GM19463 (cell line): ENCODE data around the gene RNASE1.

ENCODE experiments used
- ATAC-seq: cut with Tn5 transposase; IDR thresholded peaks from one replicate; pipeline ENCODE4 v1.9.1; 2021; ENCODE audit warnings: mild to moderate bottlenecking, moderate library complexity; ENCODE audit not compliant: unreplicated experiment

RNASE1 gene

DNA sequence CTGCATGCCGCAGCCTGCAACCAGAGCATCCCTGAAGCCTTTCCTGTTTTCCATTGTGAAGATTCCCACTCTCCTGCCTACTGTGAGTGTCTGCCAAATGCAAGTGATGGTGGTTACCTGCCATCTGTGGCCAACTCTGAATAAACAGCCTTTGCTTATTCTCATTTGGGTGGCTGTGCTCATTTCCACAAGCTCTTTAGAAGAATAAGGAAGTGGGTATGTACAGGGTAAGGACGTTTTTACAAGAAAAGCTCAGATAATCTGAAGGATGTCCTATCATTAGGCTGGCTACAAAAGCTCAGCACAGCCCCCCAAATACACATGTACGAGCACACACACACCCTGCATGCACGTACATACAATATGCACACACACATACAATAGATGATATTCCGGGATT is 7.3 kb upstream of the RNASE1 start:
- no peak for ATAC-seq

DNA sequence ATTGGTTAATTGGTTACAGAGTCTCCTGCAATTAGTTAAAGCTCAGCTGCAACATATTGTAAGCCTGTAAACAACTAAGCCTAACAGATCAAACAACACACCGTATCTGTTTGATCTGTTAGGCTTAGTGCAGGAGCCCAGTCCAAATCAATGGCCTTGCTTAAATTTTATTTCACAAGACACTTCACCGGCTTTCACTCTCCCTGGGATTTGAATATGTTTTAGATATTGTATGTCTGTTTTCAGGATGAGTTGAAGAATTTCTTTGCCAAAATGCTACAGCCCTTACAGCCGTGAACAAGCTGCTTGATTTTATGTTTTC is 5.5 kb upstream of the RNASE1 start:
- no peak for ATAC-seq

DNA sequence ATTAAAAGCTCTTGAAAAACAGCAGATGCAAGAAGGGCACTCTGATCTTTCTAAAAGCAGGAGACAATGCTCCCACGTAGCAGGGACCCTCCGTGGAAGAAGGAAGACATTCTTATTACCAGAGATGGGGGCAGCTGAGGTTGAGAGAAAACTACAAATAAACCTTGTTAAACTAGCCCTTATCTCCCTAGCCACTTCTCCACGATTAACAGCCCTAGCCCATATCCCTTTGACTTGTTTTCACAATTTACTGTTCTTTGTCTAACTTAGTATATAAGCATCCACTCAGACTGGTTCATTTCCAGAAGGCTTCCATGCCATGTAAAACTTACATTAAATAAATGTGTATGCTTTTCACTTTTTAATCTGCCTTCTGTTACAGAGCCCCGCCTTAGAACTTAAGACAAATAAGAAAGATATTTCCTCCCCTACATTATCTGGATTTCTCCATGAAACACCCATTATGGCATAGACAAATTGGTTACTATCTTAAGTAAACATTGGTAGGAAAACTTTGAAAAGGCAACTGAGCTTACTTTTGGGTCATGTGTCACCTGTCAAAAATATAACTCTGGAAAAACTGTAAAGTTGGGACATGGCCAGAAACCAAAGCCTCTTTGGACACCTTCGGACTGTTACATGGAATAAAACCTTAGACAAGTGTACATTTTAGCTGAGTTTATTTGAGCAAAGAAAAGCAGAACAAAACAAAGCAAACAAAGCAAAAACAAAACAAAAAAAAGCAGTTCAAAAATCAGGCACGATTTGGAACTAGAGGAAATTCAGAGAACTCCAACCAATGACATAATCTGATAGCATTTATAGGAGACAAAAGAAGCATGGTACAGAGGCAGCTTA is 4.9 kb upstream of the RNASE1 start:
- no peak for ATAC-seq

DNA sequence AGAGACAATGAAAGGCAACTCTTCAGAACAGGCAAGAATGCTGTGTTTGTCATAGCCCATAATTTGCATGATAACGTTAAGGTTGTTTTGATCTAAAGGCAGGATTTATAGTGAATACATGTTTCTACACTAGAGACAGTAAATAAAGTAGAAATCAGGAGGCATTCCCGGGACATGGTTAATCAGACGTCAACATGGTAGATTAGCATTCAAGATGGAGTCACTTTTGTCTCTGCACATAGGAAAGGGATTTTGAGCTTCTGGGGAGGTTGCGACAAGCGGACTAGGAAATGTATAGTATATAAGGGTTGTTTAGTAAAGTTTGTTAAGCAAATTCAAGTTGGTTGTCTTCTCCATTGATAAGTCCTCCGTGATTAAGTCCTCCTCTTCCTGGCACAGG is 2.8 kb upstream of the RNASE1 start:
- ATAC-seq, result no peak

DNA sequence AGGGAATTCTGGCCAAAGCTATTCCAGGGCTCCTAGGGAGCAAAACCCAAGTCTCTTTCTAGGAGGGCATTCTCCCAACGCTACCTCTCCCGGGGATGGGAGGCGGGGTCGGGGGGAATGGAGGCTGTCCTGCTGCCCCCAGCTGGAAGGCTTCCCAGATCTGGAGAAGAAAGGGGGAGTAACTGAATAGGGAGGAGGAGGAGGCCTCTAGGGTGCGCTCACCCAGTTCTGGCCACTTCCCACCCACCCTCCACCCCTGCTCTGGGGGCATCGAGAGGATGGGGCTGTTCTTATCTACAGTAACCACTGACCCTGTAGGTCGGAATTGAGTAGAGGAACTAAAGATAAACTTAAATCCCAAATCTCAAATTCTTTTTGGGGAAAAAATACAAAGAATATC is 579 bp upstream of the RNASE1 start:
- no peak for ATAC-seq

DNA sequence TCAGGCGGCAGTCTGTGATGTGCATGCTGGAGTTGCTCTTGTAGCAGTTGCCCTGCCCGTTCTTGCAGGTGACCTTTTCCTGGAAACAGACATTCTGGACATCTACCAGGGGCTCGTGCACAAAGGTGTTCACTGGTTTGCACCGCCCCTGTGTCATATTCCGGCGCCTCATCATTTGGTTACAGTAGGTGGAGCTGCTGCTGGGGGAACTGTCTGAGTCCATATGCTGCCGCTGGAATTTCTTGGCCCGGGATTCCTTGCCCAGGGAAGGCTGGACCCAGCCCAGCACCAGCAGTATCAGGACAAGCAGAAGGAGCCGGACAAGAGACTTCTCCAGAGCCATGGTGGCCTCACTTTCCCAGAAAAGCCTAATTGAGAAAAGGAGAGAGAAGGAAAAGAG is 918 bp downstream of the RNASE1 start:
- no peak for ATAC-seq

DNA sequence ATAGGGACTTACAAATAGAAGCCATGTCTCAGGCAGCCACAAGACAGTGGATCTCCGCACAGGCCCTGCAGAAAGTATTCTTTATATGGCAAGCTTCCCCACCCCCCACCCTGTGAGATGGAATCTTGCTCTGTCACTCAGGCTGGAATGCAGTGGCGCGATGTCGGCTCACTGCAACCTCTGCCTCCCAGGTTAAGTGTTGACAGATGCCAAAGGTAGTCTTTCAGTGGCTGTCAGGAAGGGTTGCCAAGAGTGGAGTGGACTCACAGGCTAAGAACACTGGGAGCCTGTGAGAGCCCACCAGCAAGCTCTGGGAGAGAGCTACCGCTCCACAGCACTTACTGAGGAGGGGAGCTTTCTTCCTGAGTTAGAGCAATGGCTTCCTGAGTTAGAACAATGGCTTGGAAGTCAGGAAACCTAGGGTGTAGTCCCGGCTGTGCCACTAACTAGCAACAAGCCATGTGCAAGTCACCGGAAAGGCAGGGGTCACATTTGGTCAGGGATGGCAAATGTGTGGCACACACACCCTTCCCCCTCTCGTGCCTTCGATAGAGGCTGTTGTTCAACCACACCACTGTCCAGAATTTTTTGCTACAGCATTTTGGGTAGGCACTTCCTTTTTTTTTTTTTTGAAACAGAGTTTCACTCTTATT is 2.6 kb downstream of the RNASE1 start:
- no peak for ATAC-seq

DNA sequence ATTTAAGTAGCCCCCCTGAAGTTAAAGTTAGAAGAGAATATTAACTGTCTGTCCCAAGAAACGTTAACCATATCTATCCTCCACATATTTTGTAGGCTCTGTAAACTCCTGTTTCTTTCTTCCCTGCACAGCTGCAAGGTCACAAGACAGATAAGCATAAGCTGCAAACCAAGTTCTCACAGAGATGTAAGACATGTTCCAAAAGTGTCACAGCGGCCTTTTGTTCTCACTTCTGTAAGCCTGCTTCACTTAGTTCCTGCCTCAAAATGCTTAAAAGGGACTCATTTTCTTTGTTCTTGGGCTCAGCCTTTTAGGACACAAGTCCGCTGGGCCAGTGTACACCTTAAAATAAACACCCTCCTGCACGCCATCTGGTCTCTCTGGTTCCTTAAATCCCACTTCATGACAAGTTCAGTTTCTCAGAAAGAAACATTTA is 3.2 kb downstream of the RNASE1 start:
- no peak for ATAC-seq

DNA sequence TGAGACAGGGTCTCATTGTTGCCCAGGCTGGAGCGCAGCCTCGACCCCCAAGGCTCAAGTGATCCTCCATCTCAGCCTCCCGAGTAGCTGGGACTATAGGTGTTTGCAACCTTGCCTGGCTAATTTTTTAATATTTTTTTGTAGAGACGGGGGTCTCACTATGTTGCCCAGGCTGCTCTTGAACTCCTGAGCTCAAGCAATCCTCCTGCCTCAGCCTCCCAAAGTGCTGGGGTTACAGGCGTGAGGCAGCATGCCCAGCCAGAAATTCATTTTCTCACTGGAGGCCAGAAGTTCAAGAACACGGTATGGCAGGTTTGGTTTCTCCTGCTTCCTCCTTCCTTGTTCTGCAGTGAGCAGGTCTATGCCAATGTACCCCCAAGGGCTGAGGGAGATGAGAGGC is 3.7 kb downstream of the RNASE1 start:
- ATAC-seq, result no peak

DNA sequence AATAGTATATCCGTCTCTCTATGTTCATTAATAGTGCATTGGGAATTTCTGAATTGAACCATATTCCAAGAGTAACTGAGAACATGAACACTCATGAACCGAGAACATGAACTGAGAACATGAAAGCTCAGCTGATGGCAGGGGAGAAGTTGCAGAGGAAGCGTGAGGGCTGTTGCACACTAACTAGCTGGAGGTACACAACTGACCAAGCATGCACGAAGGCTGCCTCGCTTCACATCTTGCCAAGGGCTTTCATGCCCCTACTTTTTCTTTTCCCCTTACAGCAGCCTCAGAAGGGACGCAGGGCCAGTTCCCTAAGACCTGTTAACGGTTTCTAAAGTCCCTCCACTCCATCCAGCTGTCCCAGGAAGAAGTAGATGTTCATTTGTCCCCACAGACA is 4.3 kb downstream of the RNASE1 start:
- no peak for ATAC-seq

DNA sequence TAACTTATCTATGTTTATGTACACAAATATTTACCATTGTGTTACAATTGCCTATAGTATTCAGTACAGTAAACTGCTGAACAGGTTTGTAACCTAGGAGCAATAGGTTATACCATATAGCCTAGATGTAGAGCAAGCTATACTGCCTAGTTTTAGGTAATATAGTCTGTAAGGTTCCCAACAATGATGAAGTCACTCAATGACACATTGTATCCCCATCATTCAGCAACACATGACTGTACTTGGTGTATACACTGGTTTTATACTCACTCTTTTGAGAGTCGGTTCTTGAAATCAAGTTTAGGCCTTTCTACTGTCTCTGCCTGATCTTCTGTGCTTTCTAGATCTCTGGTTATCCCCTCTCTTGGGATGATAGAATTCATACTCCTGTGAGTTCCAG is 5.5 kb downstream of the RNASE1 start:
- ATAC-seq, result no peak

DNA sequence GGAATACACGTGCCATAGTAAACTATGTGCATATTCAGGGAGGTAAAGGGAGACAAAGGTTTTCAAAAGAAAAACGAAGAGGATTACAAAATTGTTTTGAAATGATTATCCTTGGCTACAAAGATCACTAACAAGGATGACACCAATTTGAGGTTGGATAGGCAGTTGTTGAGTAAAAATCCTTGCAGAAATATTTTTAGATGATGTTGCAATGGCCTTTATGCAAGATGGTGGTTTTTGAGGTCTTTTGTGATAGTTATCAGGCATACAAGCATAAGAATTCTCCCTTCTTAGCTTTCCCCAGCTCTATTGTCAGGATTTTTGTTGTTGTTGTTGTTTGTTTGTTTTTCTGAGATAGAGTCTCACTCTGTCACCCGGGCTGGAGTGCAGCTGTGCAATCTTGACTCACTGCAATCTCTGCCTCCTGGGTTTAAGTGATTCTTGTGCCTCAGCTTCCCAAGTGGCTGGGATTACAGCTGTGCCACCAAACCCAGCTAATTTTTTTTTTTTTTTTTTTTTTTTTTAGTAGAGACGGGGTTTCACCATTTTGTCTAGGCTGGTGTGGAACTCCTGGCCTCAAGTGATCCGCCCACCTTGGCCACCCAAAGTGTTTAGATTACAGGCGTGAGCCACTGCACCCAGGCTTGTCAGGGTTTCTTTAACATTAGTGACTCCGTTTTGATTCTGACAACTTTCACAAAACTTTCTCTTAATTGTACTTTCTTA is 7.8 kb downstream of the RNASE1 start:
- no peak for ATAC-seq

DNA sequence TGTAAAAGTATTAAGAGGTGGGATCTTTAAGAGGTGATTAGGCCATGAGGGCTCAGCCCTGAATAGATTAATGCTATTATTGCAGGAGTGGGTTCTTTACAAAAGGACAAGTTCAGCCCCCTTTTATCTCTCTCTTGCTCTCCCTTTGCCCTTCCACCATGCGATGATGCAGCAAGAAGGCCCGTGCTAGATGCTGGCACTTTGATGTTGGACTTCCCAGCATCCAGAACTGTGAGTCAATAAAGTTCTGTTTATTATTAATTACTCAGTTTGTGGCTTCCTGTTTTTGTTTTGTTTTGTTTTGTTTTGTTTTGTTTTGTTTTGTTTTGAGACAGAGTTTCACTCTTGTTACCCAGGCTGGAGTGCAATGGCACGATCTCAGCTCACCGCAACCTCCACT is 10.1 kb downstream of the RNASE1 start:
- ATAC-seq, result no peak

DNA sequence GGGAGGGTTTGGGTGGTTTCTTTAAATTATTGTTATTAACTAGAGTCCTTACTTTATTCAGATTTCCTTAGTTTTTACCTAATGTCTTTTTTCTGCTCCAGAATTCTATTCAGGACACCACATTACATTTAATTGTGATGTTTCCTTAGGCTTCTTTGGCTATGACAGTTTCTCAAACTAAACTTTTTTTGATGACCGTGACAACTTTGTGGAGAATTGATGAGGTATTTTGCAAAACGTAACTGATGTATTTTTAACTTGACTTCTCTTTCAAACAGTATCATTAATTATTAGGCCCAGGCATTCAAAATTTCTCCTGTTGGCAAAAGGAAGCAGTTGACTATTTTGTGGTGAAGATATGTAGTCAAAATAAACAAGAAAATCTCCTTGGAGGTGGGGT is 11.0 kb downstream of the RNASE1 start:
- ATAC-seq, result no peak

DNA sequence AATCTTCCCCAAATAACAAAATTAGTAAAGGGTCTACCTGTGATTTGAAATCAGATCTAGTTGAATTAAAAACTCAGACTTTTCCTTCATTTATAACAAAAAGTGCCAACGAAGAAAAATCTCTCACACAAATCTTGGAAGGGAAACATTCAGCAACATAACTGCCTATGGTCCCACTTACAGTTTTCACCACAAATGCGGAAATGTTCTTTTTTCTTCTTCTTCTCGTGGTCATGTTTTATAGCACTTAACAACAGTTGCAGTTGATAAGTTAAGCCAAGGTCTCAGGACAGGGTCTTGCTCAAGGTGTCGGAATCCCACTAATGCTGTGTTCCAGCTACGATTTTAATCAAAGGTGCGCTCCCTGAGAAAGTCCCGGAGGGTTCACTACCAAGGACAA is 11.5 kb downstream of the RNASE1 start:
- ATAC-seq, result no peak

DNA sequence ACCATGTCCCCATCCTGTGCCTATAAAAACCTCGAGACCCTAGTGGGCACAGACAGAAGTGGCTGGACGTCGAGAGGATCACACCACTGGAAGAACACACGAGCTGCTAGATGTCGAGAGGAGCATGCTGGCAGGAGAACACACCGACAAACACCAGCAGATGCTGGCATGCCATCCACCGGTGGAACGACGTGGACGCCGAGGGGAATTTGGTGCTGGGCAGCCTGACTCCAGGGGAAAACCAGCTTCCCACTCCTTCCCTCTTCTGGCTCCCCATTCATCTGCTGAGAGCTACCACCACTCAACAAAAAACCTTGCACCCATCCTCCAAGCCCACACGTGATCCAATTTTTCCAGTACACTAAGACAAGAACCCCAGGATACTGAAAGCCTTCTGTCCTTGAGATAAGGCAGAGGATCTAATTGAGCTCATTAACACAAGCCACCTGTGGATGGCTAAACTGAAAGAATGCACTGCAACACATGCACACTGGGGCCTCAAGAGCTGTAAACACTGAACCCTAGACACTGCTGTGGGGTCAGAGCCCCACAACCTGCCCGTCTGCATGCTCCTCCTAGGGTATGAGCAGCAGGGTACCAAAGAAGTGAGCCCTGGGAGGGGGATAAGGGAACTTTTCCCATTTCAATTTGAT is 12.1 kb downstream of the RNASE1 start:
- no peak for ATAC-seq

DNA sequence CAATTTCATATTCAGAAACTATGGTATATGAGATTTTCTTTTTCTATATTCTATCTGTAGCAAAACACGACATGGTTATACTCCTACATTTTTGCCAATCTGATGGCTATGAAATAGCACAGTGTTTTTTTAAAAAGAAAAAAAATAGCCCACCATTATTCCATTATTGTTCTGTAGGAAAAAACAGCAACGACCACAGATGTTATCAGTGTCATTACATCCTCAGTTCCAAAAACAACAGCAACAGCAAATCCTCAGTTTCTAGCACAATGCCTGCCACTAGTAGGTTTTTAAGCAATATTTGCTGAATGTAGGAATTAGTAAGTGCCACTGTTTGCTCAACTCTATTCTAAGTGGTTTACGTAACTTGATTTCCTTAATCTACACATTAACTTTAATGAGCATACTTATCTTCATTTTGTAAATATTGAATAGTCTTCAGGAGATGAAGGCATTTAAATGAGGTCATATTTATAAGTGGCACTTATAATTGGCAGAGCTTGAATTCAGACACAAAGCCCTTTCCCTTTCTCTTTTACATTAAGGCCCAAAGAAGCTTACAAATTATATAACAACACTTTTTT is 13.3 kb downstream of the RNASE1 start:
- no peak for ATAC-seq

DNA sequence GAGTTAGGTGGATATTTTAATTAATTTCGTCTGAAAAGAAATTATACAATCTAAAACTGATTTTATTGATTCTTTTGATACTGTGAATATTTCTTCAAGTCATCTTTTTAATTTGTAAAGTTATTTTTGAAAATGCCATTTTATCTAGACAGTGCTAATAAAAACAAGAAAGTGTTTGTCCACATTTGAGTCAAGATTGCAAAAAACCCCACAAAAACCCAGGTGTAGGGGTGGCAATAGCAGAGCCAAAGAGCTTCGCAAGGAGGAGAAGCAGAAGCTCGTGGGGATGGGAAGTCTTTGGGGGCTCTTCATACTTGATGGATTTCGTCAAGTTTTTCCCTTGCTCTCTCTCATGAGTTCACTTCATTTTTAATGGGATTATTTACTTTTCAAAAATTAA is 15.6 kb downstream of the RNASE1 start:
- no peak for ATAC-seq

DNA sequence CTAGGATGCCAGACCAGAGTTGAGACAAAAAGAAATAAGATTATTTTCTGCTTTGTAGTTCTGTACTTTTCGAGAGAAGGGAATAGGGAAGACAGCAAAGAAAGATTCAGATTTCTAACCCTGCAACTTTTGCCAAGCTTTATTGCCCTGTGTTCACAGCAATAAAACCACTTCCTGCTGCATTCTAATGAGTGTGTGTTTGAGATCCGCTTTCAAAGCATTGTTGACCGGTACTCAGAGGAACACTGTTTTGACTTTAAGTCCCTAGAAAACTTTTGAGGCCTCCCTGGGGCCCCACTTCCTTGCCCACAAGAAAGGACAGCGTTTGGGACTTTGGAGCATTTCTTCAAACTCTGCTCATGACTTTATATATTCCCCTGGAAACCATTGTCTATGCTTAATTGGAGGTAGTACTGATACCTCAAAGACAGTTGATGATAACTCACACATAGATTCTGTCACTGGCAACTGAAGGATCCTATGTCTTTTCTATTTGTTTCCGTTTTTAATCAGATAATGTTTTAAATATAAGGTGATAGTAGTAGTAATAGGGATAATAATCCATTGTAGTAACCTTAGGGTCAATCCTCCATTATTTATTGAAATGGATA is 20.3 kb downstream of the RNASE1 start:
- no peak for ATAC-seq

DNA sequence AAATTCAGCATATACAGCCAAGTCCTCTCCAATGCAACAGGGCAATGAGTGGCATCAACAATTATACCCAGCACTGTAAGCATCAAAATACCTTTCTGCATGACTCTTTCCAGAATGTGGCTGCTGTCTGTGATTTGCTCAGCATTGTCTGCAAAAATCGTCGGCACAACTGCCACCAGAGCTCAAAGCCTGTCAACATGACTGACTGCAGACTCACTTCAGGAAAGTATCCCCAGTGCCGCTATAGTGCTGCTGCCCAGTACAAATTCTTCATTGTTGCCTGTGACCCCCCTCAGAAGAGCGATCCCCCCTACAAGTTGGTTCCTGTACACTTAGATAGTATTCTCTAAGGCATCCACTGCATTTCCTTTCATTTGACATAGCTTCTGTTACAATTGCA is 20.8 kb downstream of the RNASE1 start:
- no peak for ATAC-seq

DNA sequence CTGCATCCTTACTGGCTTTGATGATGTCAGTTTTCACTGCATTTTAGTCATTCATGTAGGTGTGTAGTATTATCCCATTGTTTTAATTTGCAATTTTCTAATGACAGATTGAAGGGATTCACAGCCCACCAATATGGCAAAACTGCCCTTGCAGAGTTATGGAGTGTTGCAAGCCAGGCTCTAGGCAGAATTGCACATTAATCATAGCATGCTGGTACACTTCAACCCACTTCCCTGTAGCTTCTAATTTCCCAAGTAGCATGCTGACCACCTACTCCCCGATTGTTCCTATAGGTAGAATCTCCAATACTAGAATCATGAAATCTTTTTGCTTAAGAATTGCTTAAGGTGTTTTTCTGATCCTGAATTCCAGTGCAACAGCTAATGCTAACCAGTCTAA is 26.7 kb downstream of the RNASE1 start:
- no peak for ATAC-seq
